Heart left ventricle (tissue), 13 donors: ENCODE data around the gene PTPN12.

ENCODE experiments used
- CTCF ChIP-seq, 12 donors: fragments of 200-600 bp; sonication (generic) in 4 of 12; IDR thresholded peaks; one replicate each; pipeline versions ENCODE4 v1.5.0 to v1.8.0; 2018 to 2022; ENCODE audit warnings: antibody characterized with exemption in 12 of 12, mild to moderate bottlenecking in 5 of 12
- POLR2A ChIP-seq, 2 donors: fragments of 450-650 bp; IDR thresholded peaks; one replicate each; pipeline ENCODE4 v1.6.1; 2017; ENCODE audit warnings: antibody characterized with exemption in 2 of 2, mild to moderate bottlenecking in 2 of 2, moderate library complexity in 2 of 2
- donor health status: ischemic (EF 13 %, LVEDD 7.1; RV severe dilation, severe dysfunction).
- donor health status: DM: no; HTN: yes; CAD: no.
- donor health status: DM: no; HTN: no; CAD: no.
- donor health status: ischemic (EF 25% LVEDD 6.9; RV normal size, moderate dysfunction).
- donor health status: ischemic (EF 25% LVEDD 5.7; RV mildly dilated, moderate dysfunction).
- donor health status: ischemic (EF 35%, LVEDD 5.7; RV mildly dilated, moderate dysfunction).
- donor health status: nonischemic (EF 11% LVEDD 7.7; RV severe dilation, severe dysfunction).
- donor health status: DM: yes; HTN: yes; CAD: no.
- donor health status: PGD.
- donor health status: ischemic (EF 29% LVEDD 5.4; RV normal size, mild dysfunction).
- donor health status: nonischemic (EF 23%, LVEDD 6.1; RV moderate dilation, normal function).

- TF ChIP-seq CTCF (IDR thresholded peaks at IDR 0.05) (no peak), POLR2A (IDR thresholded peaks at IDR 0.05) (no peak)
Observed at GRCh38 chr7:77565917-77566316, 28.8 kb downstream of the PTPN12 start.
